CD4-positive, alpha-beta T cell (primary cell): ENCODE data around the gene GOLGB1. TPM values are rescaled to one million over a fixed set of nuclear protein-coding genes. Genes with fewer than 3 reads are reported as not detected.

ENCODE experiments used
- ATAC-seq: fragments of 200-7000 bp; cut with Tn5 transposase; one replicate; pipeline ENCODE4 v1.10.0; 2022; ENCODE audit warnings: mild to moderate bottlenecking; ENCODE audit not compliant: poor library complexity
- CTCF ChIA-PET: fragments of 350-600 bp; sonication (Branson Sonifier 250); formaldehyde crosslinking; loops from one replicate; lab custom pipeline; 2021; ENCODE audit warnings: antibody characterized with exemption, inconsistent platforms; lab: Charles Lee
- POLR2A ChIA-PET: fragments of 350-600 bp; sonication (Branson Sonifier 250); formaldehyde crosslinking; loops from one replicate; lab custom pipeline; 2021; ENCODE audit warnings: antibody characterized with exemption, inconsistent platforms; lab: Charles Lee
- DNase-seq, 14 experiments: peaks; one replicate each; pipeline ENCODE4 v3.0.0-alpha.2; 2013 to 2020; ENCODE audit warnings: mixed read lengths in 2 of 14
- H3K27ac ChIP-seq, 2 donors: one replicate each; pipeline versions ENCODE4 v1.5.1 to v1.7.0; 2013; ENCODE audit warnings: low read length in 2 of 2, low read depth in 1 of 2, mild to moderate bottlenecking in 1 of 2
- H3K27me3 ChIP-seq, 2 experiments: 1 replicate in 1 of 2; 2 replicates in 1 of 2; pipeline versions ENCODE4 v1.6.1 to v1.7.0; 2013; ENCODE audit warnings: low read length in 2 of 2, control low read depth in 1 of 2, mild to moderate bottlenecking in 1 of 2, moderate library complexity in 1 of 2; ENCODE audit not compliant: insufficient read depth in 2 of 2, control insufficient read depth in 1 of 2
- H3K36me3 ChIP-seq: one replicate; pipeline ENCODE4 v1.6.1; 2013; ENCODE audit warnings: low read length, control low read depth; ENCODE audit not compliant: insufficient read depth
- H3K4me1 ChIP-seq: one replicate; pipeline ENCODE4 v1.6.1; 2013; ENCODE audit warnings: low read length, control low read depth; ENCODE audit not compliant: insufficient read depth
- H3K4me3 ChIP-seq: one replicate; pipeline ENCODE4 v1.5.1; 2013; ENCODE audit warnings: mild to moderate bottlenecking, low read length, moderate library complexity
- H3K9me3 ChIP-seq, 2 experiments: 1 replicate in 1 of 2; 2 replicates in 1 of 2; pipeline versions ENCODE4 v1.6.1 to v1.7.0; 2013; ENCODE audit warnings: low read length in 2 of 2, mild to moderate bottlenecking in 2 of 2, control low read depth in 1 of 2, moderate library complexity in 1 of 2; ENCODE audit not compliant: control insufficient read depth in 1 of 2, insufficient read depth in 1 of 2
- H3K27ac Mint-ChIP-seq: one replicate; pipeline ENCODE4 v1.8.0; 2020; ENCODE audit warnings: mixed read lengths
- H3K27me3 Mint-ChIP-seq: one replicate; pipeline ENCODE4 v1.8.0; 2021; ENCODE audit warnings: mixed read lengths
- H3K36me3 Mint-ChIP-seq: one replicate; pipeline ENCODE4 v1.8.0; 2021; ENCODE audit warnings: low read depth, mixed read lengths
- H3K4me1 Mint-ChIP-seq: one replicate; pipeline ENCODE4 v1.8.0; 2021; ENCODE audit warnings: low read depth, mixed read lengths
- H3K4me3 Mint-ChIP-seq: one replicate; pipeline ENCODE4 v1.8.0; 2020; ENCODE audit warnings: mild to moderate bottlenecking, mixed read lengths
- H3K9me3 Mint-ChIP-seq: one replicate; pipeline ENCODE4 v1.8.0; 2020; ENCODE audit warnings: mixed read lengths
- CTCF ChIP-seq: fragments of 200-600 bp; IDR thresholded peaks from one replicate; pipeline ENCODE4 v1.8.0; 2022; ENCODE audit warnings: antibody characterized with exemption, mild to moderate bottlenecking
- intact Hi-C, 2 experiments: fragments of 100-400 bp; cut with DNase I in 1 of 2; cut with micrococcal nuclease in 1 of 2; formaldehyde crosslinking; loops; one replicate each; pipeline versions ENCODE4 v1.15.1 to v1.9.0; 2023 to 2025; cut with DNase I, micrococcal nuclease
- total RNA-seq, 174 experiments: library from RNA in 2 of 174; stranded (reverse) in 2 of 174; gene quantifications; one replicate each; pipeline ENCODE4 v1.2.3 and lab custom pipeline; 2021 to 2026

Gene GOLGB1
- total RNA-seq, 2 experiments from 2014 or later: 49.8 to 50.2 TPM

- TF ChIP-seq CTCF: no peak
- H3K9me3 ChIP-seq: no peaks in the 10 kb centered on the region
- H3K4me1 Mint-ChIP-seq: peaks cover 70% of the 10 kb centered on the region
- no peak for DNase-seq
- no peak overlapping the region for H3K27ac Mint-ChIP-seq
- no peak overlapping the region for H3K4me3 ChIP-seq
- no peaks in the 10 kb centered on the region for H3K27me3 ChIP-seq
- intact Hi-C loops: no loop called here
- ChIA-PET POLR2A (no interaction called here), CTCF (no interaction called here)
- no peaks in the 10 kb centered on the region for H3K27me3 Mint-ChIP-seq
- H3K4me1 ChIP-seq: no peaks in the 10 kb centered on the region
- no peak for ATAC-seq
- no peaks in the 10 kb centered on the region for H3K9me3 Mint-ChIP-seq
- H3K36me3 Mint-ChIP-seq: peaks cover 32% of the 10 kb centered on the region
- H3K36me3 ChIP-seq: no peaks in the 10 kb centered on the region
- no peak overlapping the region for H3K4me3 Mint-ChIP-seq
- no peak overlapping the region for H3K27ac ChIP-seq
These were observed 13.4 kb downstream of the GOLGB1 start for GRCh38 chr3:121736112-121736511.

GRCh38 chr3:121735047-121735696 is 14.4 kb downstream of the GOLGB1 start:
- intact Hi-C loops: no loop called here
- POLR2A ChIA-PET: no interaction called here
- Mint-ChIP-seq H3K27me3 (no peaks in the 10 kb centered on the region), H3K9me3 (no peaks in the 10 kb centered on the region), H3K36me3 (peaks cover 39% of the 10 kb centered on the region), H3K4me3 (no peak overlapping the region), H3K4me1 (peaks cover 71% of the 10 kb centered on the region), H3K27ac (no peak overlapping the region)
- H3K27me3 ChIP-seq: no peaks in the 10 kb centered on the region
- no peaks in the 10 kb centered on the region for H3K9me3 ChIP-seq
- ATAC-seq (no peak), DNase-seq (no peak)
- CTCF ChIA-PET: no interaction called here
- H3K36me3 ChIP-seq: peaks cover 6% of the 10 kb centered on the region
- no peaks in the 10 kb centered on the region for H3K4me1 ChIP-seq
- no peak for TF ChIP-seq CTCF
- H3K4me3 ChIP-seq: no peak overlapping the region
- no peak overlapping the region for H3K27ac ChIP-seq

- CTCF ChIA-PET: no interaction called here
- H3K4me3 ChIP-seq: no peak overlapping the region
- Mint-ChIP-seq H3K36me3 (peaks cover 51% of the 10 kb centered on the region), H3K4me3 (no peak overlapping the region), H3K4me1 (peaks cover 53% of the 10 kb centered on the region), H3K27me3 (no peaks in the 10 kb centered on the region), H3K9me3 (no peaks in the 10 kb centered on the region), H3K27ac (no peak overlapping the region)
- DNase-seq (no peak), ATAC-seq (no peak)
- no peak overlapping the region for H3K27ac ChIP-seq
- H3K4me1 ChIP-seq: no peaks in the 10 kb centered on the region
- intact Hi-C loops: no loop called here
- no peaks in the 10 kb centered on the region for H3K9me3 ChIP-seq
- no peaks in the 10 kb centered on the region for H3K27me3 ChIP-seq
- POLR2A ChIA-PET: no interaction called here
- peaks cover 36% of the 10 kb centered on the region for H3K36me3 ChIP-seq
- TF ChIP-seq CTCF: no peak
These were observed 18.4 kb downstream of the GOLGB1 start for GRCh38 chr3:121730940-121731687.
